Stimulated activated memory B cell treated with anti-CD40 and anti-IgM and Interleukin-4, amounts not matched to agents 10 μg/mL and 1 μg/mL and 100 μg/mL, for 72 hours (primary cell): Measurements from ENCODE around the gene PTPRT.

Experiments used
- ATAC-seq: fragments of 150-1000 bp; cut with Tn5 transposase; 2 replicates; pipeline ENCODE4 v1.10.0; 2021
- H3K27ac Mint-ChIP-seq: one replicate; pipeline ENCODE4 v1.8.0; 2022; ENCODE audit warnings: mild to moderate bottlenecking, mixed read lengths
- H3K27me3 Mint-ChIP-seq: one replicate; pipeline ENCODE4 v1.8.0; 2022; ENCODE audit warnings: mixed read lengths
- H3K36me3 Mint-ChIP-seq: one replicate; pipeline ENCODE4 v1.8.0; 2022; ENCODE audit warnings: mixed read lengths
- H3K4me1 Mint-ChIP-seq: one replicate; pipeline ENCODE4 v1.8.0; 2022; ENCODE audit warnings: mixed read lengths
- H3K4me3 Mint-ChIP-seq: one replicate; pipeline ENCODE4 v1.8.0; 2022; ENCODE audit warnings: mild to moderate bottlenecking, moderate library complexity, mixed read lengths
- H3K9me3 Mint-ChIP-seq: one replicate; pipeline ENCODE4 v1.8.0; 2022; ENCODE audit warnings: mixed read lengths

The PTPRT gene

DNA sequence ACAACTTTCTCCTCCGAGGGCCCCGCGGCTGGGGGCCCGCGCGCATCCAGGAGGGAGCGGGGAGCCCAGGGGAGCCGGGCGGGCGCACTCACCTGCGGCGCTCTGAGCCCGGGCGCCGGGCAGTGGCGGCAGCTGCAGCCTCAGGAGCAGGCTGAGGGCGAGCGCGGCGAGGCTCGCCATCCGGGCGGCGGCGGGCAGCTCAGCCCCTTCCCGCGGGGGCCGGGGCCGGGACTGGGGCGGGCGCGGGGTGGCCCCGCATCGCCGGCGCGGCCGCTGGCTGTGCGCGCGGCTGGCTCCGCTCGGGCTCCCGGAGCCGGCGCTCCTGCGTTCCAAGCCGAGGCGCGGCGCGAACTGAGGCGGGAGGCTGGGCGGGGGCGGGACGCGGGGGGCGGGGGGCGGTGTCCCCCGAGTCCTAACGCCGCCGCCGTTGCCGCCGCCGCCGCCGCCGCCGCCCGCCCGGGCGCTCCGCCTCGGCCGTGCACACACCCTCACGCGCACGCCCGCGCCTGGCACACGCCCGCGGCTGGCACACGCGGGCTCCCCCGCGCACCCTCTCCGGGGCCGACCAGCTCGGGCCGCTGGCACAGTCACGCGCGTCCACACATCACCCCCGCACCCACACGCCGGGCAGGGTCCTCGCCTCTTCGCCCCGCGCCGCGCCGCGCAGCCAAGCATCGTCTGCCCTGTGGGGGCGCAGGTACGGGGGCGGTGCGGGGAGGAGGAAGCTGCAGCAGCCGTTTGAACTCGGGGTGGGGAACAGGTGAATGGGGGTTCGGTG lies at the start of gene PTPRT:
TSS of gene PTPRT (minus strand) at position 353 of the 778 bp plus-strand sequence. CDS start at position 180, 173 bp downstream.
- H3K9me3 Mint-ChIP-seq: no peaks in the 10 kb centered on the region
- no peak within 1 kb of the TSS for H3K27ac Mint-ChIP-seq
- peaks cover 70% of the 10 kb centered on the region for H3K27me3 Mint-ChIP-seq
- H3K4me3 Mint-ChIP-seq: no peak within 1 kb of the TSS
- no peaks in the 10 kb centered on the region for H3K36me3 Mint-ChIP-seq
- no peak for ATAC-seq
- H3K4me1 Mint-ChIP-seq: no peaks in the 10 kb centered on the region

- Mint-ChIP-seq H3K4me1 (no peaks in the 10 kb centered on the region), H3K9me3 (peaks cover 8% of the 10 kb centered on the region), H3K27ac (no peak overlapping the region), H3K27me3 (peaks cover 11% of the 10 kb centered on the region), H3K36me3 (no peaks in the 10 kb centered on the region), H3K4me3 (no peak overlapping the region)
- ATAC-seq: no peak
Measured at GRCh38 chr20:43238833-43239232, 49.1 kb upstream of the PTPRT start.

DNA sequence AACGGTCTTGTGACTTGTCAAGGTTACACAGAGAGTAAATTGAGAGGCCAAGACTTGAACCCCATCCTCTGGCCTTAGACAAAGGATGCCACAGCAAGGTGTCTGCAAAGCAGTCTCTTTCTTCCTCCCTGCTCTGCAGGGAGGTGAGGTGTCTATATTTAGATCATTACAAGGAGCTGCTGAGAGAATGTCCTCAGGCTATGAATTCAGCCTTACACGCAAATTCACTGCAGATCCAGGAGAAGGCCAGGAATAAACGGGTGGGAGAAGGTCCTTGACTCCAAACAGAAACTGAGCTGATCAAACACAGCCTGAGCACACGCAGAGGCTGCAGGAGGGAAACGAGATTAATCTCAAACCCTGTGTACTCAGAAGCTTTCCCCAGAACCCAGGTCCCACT lies 48.6 kb upstream of the PTPRT start:
- Mint-ChIP-seq H3K9me3 (peaks cover 8% of the 10 kb centered on the region), H3K27me3 (peaks cover 11% of the 10 kb centered on the region), H3K36me3 (no peaks in the 10 kb centered on the region), H3K27ac (no peak overlapping the region), H3K4me3 (no peak overlapping the region), H3K4me1 (no peaks in the 10 kb centered on the region)
- no peak for ATAC-seq

- Mint-ChIP-seq H3K4me3 (no peak overlapping the region), H3K27me3 (peaks cover 11% of the 10 kb centered on the region), H3K4me1 (no peaks in the 10 kb centered on the region), H3K9me3 (peaks cover 8% of the 10 kb centered on the region), H3K27ac (no peak overlapping the region), H3K36me3 (no peaks in the 10 kb centered on the region)
- no peak for ATAC-seq
Measured at GRCh38 chr20:43237651-43238168, 48.0 kb upstream of the PTPRT start.

DNA sequence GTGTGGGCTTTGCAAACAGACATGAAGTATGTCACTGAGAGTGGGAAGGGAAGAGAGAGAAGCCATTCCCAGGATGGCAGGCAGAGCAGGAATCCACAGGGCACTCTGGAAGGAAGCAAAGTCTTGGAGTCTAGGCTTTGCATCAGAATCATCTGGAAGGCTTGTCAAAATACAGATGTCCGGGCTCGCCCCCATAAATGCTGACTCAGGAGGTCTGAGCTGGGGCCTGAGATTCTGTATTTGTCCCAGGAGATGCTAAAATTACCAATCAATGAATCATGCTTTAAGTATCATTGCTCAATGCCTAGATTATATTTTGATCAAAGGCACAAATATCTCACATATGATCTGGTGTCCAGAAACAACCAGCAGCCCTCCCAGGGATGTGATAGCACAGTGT lies 46.3 kb upstream of the PTPRT start:
- Mint-ChIP-seq H3K27ac (no peak overlapping the region), H3K4me1 (no peaks in the 10 kb centered on the region), H3K4me3 (no peak overlapping the region), H3K9me3 (peaks cover 8% of the 10 kb centered on the region), H3K27me3 (peaks cover 11% of the 10 kb centered on the region), H3K36me3 (no peaks in the 10 kb centered on the region)
- no peak for ATAC-seq

DNA sequence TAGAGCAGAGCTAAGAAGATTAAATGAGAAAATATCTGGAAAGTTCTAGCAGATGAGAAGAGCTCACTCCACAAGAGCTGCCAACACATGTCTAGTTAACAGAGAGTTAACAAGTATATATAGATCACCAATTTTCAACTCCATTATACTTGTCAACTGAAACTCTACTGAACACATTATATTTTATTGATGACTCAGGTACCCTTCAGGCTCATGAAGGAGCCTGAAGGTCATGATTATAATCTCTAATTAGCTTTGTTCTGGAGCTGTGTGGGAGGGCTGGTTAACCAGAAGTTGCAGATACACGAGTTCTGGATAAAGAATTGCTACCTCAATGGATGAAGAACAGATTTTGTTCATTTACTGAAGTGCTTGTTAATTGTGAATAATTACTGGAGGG lies 42.1 kb upstream of the PTPRT start:
- Mint-ChIP-seq H3K36me3 (no peaks in the 10 kb centered on the region), H3K27ac (no peak overlapping the region), H3K4me3 (no peak overlapping the region), H3K9me3 (peaks cover 3% of the 10 kb centered on the region), H3K27me3 (peaks cover 28% of the 10 kb centered on the region), H3K4me1 (no peaks in the 10 kb centered on the region)
- no peak for ATAC-seq

GRCh38 chr20:43229696-43230095 lies 40.0 kb upstream of the PTPRT start:
- H3K4me1 Mint-ChIP-seq: no peaks in the 10 kb centered on the region
- peaks cover 3% of the 10 kb centered on the region for H3K9me3 Mint-ChIP-seq
- no peak overlapping the region for H3K4me3 Mint-ChIP-seq
- no peaks in the 10 kb centered on the region for H3K36me3 Mint-ChIP-seq
- no peak overlapping the region for H3K27ac Mint-ChIP-seq
- ATAC-seq: no peak
- peaks cover 24% of the 10 kb centered on the region for H3K27me3 Mint-ChIP-seq

GRCh38 chr20:43220612-43221011 lies 30.9 kb upstream of the PTPRT start:
- ATAC-seq: no peak
- H3K36me3 Mint-ChIP-seq: no peaks in the 10 kb centered on the region
- no peaks in the 10 kb centered on the region for H3K9me3 Mint-ChIP-seq
- H3K4me1 Mint-ChIP-seq: no peaks in the 10 kb centered on the region
- peaks cover 11% of the 10 kb centered on the region for H3K27me3 Mint-ChIP-seq
- H3K27ac Mint-ChIP-seq: no peak overlapping the region
- H3K4me3 Mint-ChIP-seq: no peak overlapping the region

DNA sequence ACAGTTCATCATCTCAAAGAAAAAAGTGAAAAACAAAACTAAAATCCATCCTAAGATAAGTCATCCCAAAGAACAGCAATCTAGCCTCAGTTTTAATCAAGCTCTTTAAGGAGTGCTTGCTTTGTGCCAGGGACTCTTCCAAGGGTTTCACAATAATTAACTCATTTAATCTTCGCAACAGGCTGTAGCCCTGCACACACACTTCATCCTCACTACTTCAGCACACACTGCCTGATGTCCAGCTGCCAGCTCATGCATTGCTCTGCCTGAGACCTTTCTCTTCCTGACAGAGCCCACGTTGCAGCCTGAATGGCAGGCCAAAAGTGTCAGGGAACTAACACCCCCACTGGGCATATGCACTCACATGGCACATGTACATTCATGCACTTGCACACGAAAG lies 21.2 kb upstream of the PTPRT start:
- H3K27me3 Mint-ChIP-seq: peaks cover 16% of the 10 kb centered on the region

GRCh38 chr20:43209831-43210230 lies 20.1 kb upstream of the PTPRT start:
- ATAC-seq: no peak
- Mint-ChIP-seq H3K4me3 (no peak overlapping the region), H3K36me3 (no peaks in the 10 kb centered on the region), H3K27me3 (peaks cover 6% of the 10 kb centered on the region), H3K4me1 (no peaks in the 10 kb centered on the region), H3K9me3 (peaks cover 13% of the 10 kb centered on the region), H3K27ac (no peak overlapping the region)

More for the DNA sequence above, 21.2 kb upstream of the PTPRT start:
- Mint-ChIP-seq H3K4me1 (no peaks in the 10 kb centered on the region), H3K36me3 (no peaks in the 10 kb centered on the region), H3K9me3 (peaks cover 12% of the 10 kb centered on the region), H3K4me3 (no peak overlapping the region), H3K27ac (no peak overlapping the region)
- no peak for ATAC-seq

GRCh38 chr20:43205699-43206098 lies 16.0 kb upstream of the PTPRT start:
- no peaks in the 10 kb centered on the region for H3K27me3 Mint-ChIP-seq
- ATAC-seq: no peak
- H3K4me1 Mint-ChIP-seq: no peaks in the 10 kb centered on the region
- H3K4me3 Mint-ChIP-seq: no peak overlapping the region
- peaks cover 6% of the 10 kb centered on the region for H3K9me3 Mint-ChIP-seq
- H3K36me3 Mint-ChIP-seq: no peaks in the 10 kb centered on the region
- no peak overlapping the region for H3K27ac Mint-ChIP-seq

- no peaks in the 10 kb centered on the region for H3K36me3 Mint-ChIP-seq
- H3K27me3 Mint-ChIP-seq: no peaks in the 10 kb centered on the region
- H3K4me1 Mint-ChIP-seq: no peaks in the 10 kb centered on the region
- no peak overlapping the region for H3K4me3 Mint-ChIP-seq
- H3K27ac Mint-ChIP-seq: no peak overlapping the region
- no peak for ATAC-seq
- peaks cover 3% of the 10 kb centered on the region for H3K9me3 Mint-ChIP-seq
Measured at GRCh38 chr20:43202100-43202499, 12.4 kb upstream of the PTPRT start.

GRCh38 chr20:43198607-43199006 lies 8.9 kb upstream of the PTPRT start:
- Mint-ChIP-seq H3K9me3 (no peaks in the 10 kb centered on the region), H3K4me1 (no peaks in the 10 kb centered on the region), H3K27me3 (no peaks in the 10 kb centered on the region), H3K4me3 (no peak overlapping the region), H3K27ac (no peak overlapping the region), H3K36me3 (no peaks in the 10 kb centered on the region)
- no peak for ATAC-seq

GRCh38 chr20:43196243-43196642 lies 6.5 kb upstream of the PTPRT start:
- no peaks in the 10 kb centered on the region for H3K9me3 Mint-ChIP-seq
- H3K27ac Mint-ChIP-seq: no peak overlapping the region
- H3K4me3 Mint-ChIP-seq: no peak overlapping the region
- no peak for ATAC-seq
- H3K4me1 Mint-ChIP-seq: no peaks in the 10 kb centered on the region
- H3K36me3 Mint-ChIP-seq: no peaks in the 10 kb centered on the region
- peaks cover 13% of the 10 kb centered on the region for H3K27me3 Mint-ChIP-seq

GRCh38 chr20:43194137-43194536 lies 4.4 kb upstream of the PTPRT start:
- no peaks in the 10 kb centered on the region for H3K9me3 Mint-ChIP-seq
- H3K27me3 Mint-ChIP-seq: peaks cover 26% of the 10 kb centered on the region
- H3K27ac Mint-ChIP-seq: no peak overlapping the region
- no peak overlapping the region for H3K4me3 Mint-ChIP-seq
- no peaks in the 10 kb centered on the region for H3K36me3 Mint-ChIP-seq
- no peaks in the 10 kb centered on the region for H3K4me1 Mint-ChIP-seq
- no peak for ATAC-seq

GRCh38 chr20:43193443-43193842 lies 3.7 kb upstream of the PTPRT start:
- Mint-ChIP-seq H3K27me3 (peaks cover 33% of the 10 kb centered on the region), H3K36me3 (no peaks in the 10 kb centered on the region), H3K4me1 (no peaks in the 10 kb centered on the region), H3K4me3 (no peak overlapping the region), H3K27ac (no peak overlapping the region), H3K9me3 (no peaks in the 10 kb centered on the region)
- ATAC-seq: no peak
